ENCODE results near the gene GABBR2. TPM values are rescaled to one million over a fixed set of nuclear protein-coding genes. Genes with fewer than 3 reads are reported as not detected.
A peak's percentile ranks its signal among the peaks of the same experiment; 100 is the strongest.
"Not testable (repeated sequence)": the region's sequence is repeated elsewhere in the genome, so short reads cannot be mapped to it uniquely, and the experiment has no call there.

Gene GABBR2
- total RNA-seq, 1 experiment from 2014 or later = 1.5 TPM

DNA sequence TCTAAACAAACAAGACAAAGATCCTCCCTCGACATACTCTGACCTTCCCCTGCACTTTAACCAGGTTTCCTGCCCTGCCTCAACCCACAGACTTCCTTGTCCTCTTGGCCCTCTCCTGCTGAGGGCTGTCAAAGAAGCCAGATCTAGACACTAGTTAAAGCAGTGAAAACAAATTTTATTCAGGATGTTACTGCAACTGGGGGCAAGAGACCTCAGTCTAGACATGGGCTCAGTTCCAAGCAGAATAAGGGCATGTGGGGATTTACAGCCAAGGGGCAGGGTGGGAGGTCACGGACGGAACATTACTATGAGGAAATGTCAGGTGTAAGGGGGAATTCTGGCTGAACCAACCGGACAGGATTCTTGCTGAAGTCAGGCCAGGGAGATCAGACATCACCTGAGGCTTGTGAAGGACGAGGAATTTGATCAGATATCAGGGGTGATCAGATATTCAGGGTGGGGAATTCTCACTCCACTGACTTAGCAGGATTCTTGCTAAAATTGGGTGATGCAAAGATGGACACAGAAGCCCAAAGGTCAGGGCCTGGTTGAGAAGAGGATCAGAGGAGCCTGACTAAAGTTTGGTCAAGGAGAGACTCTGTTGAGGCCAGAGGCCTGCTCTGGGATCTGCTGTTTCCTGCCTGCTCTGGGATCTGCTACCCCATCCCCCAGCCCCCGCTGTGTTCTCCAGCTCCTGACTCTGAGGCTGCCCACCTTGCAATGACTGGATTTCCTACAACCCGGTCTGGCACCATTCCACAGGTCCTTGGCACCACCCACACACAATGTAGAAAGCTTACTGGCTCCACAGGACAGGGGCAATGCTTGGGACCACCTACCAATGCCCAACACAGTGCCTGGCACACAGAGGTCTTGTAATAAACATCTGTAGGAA, 21.5 kb downstream of the GABBR2 start:
- DNase-seq (ENCODE audit: low read depth) = no peak

DNA sequence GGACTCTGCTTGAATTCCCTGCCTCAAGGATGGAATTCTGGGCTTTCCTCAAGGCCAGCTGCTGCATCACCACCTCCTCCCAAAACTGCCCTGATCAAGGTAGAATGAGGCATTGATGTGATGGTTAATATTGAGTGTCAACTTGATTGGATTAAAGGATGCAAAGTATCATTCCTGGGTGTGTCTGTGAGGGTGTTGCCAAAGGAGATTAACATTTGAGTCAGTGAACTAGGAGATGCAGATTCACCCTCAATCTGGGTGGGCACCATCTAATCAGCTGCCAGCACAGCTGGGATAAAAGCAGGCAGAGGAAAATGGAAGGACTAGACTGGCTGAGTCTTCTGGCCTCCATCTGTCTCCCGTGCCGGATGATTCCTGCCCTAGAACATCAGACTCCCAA, 23.9 kb downstream of the GABBR2 start:
- not testable (repeated sequence) for DNase-seq (ENCODE audit: low read depth)

DNA sequence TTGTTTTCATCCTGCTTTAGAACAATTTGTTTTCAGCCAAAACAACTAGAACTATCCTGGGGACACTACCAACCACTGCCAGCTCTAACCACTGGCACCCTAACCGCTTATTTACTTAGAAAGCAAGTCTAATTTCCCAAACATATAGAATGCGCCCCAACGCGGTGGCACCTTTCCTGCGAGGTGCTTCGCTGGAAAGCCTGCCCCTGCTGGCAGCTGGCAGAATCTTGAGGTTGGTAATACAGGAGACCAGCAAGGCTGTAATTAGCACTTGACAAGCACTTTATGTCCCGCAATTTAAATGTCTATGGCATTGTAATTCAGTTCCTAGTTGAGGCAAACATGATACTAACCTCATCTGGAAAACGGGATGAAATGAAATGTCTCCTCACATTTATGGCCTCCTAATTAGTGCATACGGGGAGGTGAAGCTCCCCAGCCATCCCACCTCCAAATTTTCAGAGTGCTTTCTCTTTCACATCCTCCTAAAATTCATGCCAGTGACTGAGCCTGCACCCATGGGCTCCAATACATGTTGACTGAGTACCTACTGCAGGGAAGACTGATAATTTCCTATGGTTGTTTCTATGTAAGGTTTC, 30.4 kb downstream of the GABBR2 start:
- peak; percentile 18 for DNase-seq (ENCODE audit: low read depth)

DNA sequence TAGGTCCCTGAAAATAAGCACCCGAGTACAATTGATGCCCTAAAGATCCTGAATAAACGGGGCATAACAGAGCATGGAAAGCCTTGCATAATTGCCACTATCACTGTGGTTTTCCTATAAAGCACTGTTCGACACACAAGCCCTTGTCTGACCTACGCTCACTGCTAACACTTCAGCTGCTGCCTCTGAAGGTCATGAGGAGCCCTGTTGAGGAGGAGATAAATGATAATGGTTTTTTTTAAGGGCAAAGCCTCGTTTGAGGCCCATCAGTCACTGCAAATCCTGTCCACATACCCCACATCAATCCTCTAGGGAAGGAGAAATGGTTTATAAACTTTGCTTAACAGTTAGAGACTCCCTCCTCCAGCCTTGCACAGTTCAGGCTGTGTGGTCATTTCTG, 35.1 kb downstream of the GABBR2 start:
- DNase-seq (ENCODE audit: low read depth) = no peak

DNA sequence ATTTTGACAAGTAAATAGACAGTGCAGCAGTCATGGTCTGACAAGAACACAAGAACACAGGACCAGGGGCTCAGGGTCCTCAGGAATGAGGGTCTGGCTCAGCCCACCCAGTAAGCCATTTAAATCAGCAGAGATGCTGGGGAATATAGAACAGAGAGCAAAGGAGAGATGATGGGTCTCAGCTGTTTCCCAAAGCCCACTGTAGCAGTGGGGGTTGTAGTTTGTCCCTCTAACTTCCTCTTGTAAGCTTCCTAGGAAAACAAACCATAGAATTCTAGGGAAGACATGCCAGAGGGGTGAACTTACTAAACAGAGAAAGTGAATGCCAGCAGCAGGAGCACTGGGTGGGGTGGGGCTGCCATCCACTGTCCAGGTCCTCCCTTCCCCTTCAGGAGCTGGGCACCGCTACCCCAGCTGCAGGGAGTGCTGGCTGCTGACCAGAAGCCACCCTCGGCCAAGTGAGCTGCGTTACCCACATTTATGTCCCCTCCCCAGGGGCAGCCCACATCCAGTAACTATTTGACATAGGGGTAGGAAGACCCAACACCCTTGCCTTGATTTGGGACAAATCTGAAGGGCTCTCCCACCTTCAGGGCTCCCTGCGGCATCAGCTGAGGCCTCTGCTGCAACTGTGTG, 41.6 kb downstream of the GABBR2 start:
- DNase-seq (ENCODE audit: low read depth) = no peak

DNA sequence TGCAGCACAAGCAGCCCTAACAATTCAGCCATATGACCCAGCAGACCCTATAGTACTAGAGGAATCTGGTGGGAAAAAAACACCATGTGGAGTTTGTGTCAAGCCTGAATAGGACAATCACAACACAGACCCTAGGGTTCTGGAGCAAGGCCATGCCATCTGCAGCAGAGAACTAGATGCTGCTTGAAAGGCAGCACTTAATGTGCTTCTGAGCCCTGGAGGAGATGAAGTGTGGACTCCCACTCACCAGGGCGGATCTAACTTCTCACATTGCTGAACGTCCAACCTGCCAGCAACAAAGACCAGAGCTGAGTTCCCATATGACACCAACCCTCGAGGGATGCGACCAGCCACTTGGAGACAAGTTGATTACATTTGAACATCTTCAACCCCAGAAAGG, 43.2 kb downstream of the GABBR2 start:
- DNase-seq (ENCODE audit: low read depth) = no peak

DNA sequence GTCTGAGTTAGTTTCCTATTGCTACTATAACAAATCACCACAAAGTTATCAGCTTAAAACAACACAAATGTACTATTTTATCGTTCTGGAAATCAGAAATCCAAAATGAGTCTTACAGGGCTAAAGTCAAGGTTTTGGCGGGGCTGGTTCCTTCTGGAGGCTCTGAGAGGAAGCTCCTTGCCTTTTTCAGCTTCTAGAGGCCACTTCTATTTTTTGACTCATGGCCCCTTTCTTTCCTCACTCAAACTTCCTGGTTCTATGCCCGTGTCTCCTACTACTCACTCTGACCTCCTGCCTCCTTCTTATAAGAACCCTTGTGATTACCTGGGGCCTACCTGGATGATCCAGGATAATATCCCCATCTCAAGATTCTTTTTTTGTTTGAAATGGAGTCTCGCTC, 48.2 kb downstream of the GABBR2 start:
- DNase-seq (ENCODE audit: low read depth) = no peak

DNA sequence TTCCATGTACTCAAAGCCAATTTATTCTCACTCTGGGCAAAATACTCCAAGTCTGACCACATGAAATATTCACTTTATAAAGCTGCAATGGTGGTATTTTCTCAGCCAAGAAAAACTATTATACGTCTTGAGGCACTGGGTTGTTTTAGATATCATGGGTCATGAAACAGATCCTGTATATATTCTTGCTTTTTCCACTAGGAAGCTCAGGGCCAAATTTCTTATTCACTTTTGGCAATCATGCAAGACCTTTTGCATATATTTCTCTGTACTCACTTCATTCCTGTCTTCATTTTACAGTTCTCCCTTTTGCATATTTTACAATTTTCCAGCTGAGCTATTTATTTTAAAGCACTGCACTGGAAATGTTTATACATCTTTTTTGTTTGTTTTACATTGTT, 49.8 kb downstream of the GABBR2 start:
- no peak for DNase-seq (ENCODE audit: low read depth)

DNA sequence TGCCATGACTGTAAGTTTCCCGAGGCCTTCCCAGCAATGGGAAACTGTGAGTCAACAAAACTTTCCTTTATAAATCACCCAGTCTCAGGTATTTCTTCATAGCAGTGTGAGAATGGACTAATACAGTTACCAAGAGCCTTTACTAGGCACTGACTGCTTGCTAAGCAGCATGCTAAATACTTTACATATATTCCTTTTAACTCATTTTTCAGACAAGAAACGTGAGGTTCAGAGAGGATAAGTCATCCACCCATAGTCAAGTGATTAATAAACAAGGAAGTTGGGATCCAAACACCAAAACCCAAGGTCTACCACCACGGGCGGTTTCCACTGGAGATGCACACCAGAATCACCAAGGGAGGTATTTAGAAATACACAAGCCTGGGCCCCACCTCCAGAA, 50.8 kb downstream of the GABBR2 start:
- DNase-seq (ENCODE audit: low read depth) = no peak

DNA sequence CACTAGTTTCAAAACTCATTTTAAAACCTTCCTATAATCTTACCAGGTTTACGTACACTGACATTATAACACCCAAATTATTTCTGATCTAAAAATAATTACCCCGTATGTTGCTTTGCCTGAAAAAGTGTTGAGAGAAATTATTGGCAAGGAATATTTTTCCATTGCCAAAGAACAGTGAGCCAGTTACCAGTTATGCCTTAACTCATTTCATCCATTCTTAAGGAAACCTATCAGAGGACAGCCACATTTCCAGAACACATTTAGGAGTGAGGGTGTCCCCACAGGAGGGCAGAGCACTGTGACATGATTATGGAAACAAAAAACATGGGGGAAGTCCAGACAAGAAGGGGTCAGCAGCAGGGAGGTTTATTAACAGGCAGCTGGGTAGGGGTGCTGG, 52.2 kb downstream of the GABBR2 start:
- no peak for DNase-seq (ENCODE audit: low read depth)

DNA sequence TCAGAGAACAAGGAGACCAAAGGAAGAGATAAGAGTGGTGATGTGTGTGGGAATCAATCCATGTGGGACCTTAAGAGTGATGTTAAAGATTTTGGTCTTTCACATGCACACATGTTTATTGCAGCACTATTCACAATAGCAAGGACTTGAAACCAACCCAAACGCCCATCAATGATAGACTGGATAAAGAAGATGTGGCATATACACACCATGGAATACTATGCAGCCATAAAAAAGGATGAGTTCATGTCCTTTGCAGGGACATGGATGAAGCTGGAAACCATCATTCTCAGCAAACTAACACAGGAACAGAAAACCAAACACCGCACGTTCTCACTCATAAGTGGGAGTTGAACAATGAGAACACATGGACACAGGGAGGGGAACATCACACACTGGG, 53.3 kb downstream of the GABBR2 start:
- not testable (repeated sequence) for DNase-seq (ENCODE audit: low read depth)

DNA sequence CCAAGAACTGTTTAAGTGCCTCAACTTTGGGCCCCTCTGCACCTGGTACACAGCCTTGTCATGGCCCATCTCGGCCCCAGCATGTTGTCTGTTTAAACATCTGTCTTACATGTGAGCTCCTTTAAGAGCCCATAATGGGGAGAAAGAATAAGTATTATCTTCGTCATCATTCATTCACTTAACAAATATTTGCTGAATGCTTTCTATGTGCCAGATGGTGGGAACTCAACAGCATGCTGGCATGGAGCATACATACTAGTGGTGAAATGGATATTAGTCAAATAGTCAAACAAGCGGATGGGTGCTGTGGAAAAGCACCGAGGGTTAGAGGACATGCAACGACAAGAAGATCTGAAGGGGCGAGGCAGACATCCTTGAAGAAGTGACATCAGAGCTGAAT, 54.5 kb downstream of the GABBR2 start:
- no peak for DNase-seq (ENCODE audit: low read depth)

DNA sequence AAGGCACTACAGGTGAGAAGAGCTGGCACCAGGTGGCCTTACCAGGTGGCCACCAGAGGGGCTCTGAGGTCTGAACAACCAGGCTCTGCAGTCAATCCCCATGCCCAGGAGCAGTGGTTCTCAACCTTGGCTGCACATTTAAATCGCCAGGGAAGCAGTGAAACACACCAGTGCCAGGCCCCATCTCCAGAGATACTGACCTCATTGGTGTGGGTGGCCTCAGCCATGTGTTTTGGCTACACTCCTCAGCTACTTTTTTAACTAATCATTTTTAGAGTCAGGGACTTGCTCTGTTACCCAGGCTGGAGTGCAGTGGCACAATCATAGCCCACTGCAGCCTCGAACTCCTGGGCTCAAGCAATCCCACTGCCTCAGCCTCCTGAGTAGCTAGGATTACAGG, 56.0 kb downstream of the GABBR2 start:
- DNase-seq (ENCODE audit: low read depth) = no peak

DNA sequence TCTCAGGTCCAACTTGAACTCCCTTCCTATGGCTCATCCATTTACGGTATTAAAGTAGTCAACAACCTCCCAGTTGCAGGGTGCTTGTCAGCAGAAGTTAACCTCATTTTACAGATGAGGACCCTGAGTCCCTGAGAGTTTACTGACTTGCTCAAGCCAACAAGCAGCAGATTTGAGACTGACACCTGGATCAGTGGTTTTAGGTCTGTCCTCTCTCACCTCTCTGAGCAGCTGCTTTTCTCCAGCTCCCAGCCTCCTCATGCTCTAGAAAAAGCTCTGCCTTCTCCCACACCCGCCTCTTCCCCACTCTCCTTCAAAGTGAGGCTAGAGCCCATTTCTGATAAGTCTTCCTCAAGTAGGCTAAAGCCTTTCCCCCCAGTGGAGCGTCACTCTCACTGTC, 56.4 kb downstream of the GABBR2 start:
- DNase-seq (ENCODE audit: low read depth) = no peak

DNA sequence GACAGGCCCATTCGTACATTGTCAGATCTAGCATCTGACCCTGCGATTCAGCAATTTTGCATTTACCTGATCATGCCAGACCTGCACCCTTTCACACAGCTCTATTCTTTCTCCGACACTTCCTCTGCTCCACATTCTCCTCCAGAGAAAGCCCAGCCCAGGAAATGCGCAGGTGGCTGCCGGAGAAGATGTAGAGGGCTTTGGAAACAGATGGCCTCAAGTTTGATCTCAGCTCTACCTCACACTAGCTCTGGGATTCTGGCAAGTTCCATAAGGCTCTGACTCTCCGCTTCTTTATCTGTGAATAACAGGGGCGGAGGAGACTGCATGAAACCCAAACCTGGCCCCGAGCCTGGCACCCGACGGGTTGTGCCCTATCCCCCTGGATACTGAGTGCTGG, 61.5 kb downstream of the GABBR2 start:
- DNase-seq (ENCODE audit: low read depth) = no peak

DNA sequence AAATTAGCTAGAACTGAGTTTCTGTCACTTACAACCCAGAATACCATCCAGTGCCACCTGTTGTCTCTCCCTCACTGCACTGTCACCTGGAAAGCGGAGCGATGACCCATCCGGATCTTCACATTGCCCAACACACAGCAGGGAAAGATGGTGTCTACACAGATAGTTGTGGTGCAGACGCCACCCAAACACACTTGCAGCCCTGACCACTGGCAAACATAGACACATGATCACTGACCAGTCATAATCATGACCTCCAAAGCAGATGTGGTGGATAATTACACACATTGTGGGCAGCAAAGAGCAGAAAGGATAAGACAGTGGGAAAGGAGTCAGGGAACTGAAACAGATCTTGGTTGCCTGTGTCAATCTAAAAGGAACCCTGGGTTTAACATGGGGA, 64.7 kb downstream of the GABBR2 start:
- DNase-seq (ENCODE audit: low read depth) = no peak

DNA sequence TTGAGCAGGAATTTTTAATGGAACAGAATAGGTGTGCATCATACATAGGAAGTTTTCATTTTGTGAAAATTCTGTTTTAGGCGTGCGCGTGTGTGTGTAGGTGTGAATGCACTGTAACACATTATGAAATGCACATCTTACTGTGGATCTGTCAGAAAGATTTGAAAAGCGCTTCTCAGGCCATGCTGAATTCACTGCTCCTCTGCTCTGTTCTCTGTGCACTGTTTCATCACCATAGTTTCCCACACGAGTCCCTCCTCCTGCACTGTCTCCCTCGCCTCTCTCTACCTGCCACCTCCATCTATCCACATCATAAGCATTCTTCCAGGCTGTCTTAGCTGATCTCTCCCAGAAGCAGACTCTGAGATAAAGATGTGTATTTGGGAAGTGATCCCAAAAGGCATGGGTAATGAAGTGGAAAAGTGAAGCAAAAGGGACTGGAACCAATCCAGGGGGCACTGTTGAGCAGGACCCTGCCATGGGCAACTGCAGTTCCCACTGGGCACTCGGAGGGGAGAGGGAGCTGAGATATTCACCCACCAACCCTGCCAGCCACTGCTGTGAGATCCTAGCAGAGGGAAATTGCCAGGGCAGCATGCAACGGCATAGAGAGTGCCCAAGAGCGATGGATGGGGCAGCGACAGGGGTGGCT, 65.9 kb downstream of the GABBR2 start:
- DNase-seq (ENCODE audit: low read depth) = peak; percentile 14

DNA sequence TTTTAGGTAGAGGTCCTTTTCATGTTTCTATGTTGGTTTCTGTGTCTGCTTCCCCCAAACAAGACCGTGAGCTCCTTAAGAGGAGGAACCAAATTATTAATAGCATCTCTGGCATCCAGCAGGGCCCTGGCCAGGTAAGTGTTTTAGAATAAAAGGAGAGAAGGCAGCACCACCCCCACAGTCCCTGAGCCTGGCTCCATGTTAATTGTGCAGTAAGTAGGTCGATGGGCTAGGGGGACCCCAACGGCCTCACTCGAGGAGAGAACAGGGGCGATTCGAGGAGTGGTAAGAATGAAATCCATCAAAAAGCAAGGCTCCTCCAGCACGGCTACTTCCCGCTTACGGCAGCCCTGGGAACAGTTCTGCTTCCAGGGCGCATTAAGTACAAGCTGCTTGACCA, 67.0 kb downstream of the GABBR2 start:
- DNase-seq (ENCODE audit: low read depth) = no peak

DNA sequence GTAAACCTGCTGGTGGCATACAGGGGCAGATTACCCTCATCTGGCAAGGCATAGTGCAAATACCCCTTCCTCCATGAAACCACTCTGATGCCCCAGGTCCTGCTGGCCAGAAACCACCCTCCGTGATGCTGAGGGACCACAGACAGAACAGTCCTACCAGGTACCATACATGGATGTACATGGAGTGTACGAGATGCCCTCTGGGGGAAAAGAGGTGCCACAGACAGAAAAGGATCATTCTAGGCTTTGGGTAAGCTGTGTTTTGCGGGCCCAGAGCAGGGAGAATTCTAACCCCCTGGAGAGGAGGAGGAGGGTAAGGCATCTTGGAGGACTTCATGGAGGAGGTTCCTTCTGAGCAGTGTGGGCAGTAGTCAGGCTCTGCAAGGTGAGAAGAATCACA, 68.3 kb downstream of the GABBR2 start:
- no peak for DNase-seq (ENCODE audit: low read depth)

DNA sequence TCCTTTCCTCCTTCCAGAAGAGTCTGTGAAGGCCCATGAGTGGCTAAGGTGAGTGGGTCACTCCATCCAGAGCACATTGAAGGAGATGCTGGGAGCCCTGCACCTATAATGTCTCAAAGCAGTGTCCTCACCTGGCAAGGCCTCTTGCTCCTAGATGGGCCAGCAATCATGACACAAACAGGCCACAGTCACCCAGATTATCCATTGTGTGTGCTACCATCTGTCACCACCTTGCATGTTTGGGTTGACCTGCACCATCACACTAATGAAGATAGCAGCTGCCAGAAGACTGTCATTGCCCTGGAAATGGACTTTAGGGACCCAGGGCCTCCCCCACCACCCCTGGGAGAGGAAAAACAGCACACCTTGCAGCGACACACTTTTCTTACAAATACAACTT, 69.6 kb downstream of the GABBR2 start:
- DNase-seq (ENCODE audit: low read depth) = no peak

DNA sequence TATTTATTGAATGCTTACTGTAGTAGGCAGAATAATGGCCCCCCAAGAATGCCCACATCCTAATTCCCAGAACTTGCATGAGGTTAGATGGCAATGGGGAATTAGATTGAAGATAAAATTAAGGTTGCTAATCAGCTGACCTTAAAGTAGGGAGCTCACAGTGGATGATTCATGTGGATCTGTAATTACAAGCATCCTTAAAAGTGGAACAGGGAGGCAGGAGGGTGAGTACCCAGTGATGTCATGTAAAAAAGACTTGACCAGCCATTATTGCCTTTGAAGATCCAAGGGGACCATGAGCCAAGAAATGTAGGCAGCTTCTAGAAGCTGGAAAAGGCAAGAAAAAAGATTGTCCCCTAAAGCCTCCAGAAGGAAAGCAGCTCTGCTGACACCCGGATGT, 71.4 kb downstream of the GABBR2 start:
- DNase-seq (ENCODE audit: low read depth) = no peak

DNA sequence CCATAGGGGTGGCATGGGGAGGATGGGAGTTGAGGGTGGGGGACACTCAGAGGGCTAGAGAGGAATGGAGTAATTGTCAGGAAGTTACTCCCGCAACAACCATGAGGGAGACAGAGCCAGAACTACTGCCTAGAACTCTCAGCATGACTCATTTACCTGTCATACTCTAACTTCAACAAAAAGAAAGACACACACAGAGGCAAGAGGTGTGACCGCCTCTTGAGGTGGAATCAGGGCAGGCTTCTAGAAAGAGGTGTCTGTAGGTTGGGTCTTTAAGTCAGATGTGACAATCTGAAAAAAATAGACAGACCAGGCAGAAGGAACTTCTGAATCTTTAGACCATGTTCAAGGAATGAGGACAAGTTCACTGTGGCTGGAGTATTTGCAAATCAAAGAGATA, 73.4 kb downstream of the GABBR2 start:
- peak; percentile 48 for DNase-seq (ENCODE audit: low read depth)

Data from Daoy (cell line).